SU-DHL-6 (cell line): Measurements from ENCODE around the gene KRTAP10-5.
A peak's percentile ranks its signal among the peaks of the same experiment; 100 is the strongest.

ENCODE experiments used
- H2AFZ ChIP-seq: fragments of 200-600 bp; sonication (generic); 2 replicates; pipeline ENCODE4 v1.6.1; 2014; ENCODE audit warnings: low read depth, mild to moderate bottlenecking, moderate library complexity, mixed read lengths, antibody characterized with exemption, low read length; ENCODE audit not compliant: severe bottlenecking
- H3F3A ChIP-seq: fragments of 200-600 bp; shearing (Covaris generic); 2 replicates; pipeline ENCODE4 v1.6.0; 2016; ENCODE audit warnings: antibody characterized with exemption, mild to moderate bottlenecking; ENCODE audit not compliant: insufficient read depth
- H3K27ac ChIP-seq: fragments of 200-600 bp; sonication (generic); 2 replicates; pipeline ENCODE4 v1.5.1; 2016; ENCODE audit warnings: low read depth, mild to moderate bottlenecking, low read length, moderate library complexity, mixed read lengths
- H3K27me3 ChIP-seq: fragments of 200-600 bp; sonication (generic), shearing (Covaris generic); 2 replicates; pipeline ENCODE4 v1.6.0; 2014; ENCODE audit warnings: mild to moderate bottlenecking, low read length
- H3K36me3 ChIP-seq: fragments of 200-600 bp; sonication (generic); 2 replicates; pipeline ENCODE4 v1.6.1; 2014; ENCODE audit warnings: mild to moderate bottlenecking, low read length, mixed read lengths
- H3K4me2 ChIP-seq: fragments of 300-600, 200-600 bp; shearing (Covaris generic), sonication (generic); 2 replicates; pipeline ENCODE4 v1.6.0; 2014; ENCODE audit warnings: low read length, low read depth, mild to moderate bottlenecking; ENCODE audit not compliant: poor library complexity, severe bottlenecking
- H3K4me3 ChIP-seq: fragments of 200-600 bp; sonication (generic); 2 replicates; pipeline ENCODE4 v1.5.1; 2014; ENCODE audit warnings: antibody characterized with exemption, low read length, mild to moderate bottlenecking, mixed read lengths; ENCODE audit not compliant: insufficient read depth, poor library complexity, severe bottlenecking
- H3K79me2 ChIP-seq: fragments of 200-600 bp; sonication (generic); 2 replicates; pipeline ENCODE4 v1.6.1; 2014; ENCODE audit warnings: mild to moderate bottlenecking, low read length, moderate library complexity; ENCODE audit not compliant: insufficient read depth
- H3K9ac ChIP-seq: fragments of 200-600 bp; sonication (generic); 2 replicates; pipeline ENCODE4 v1.7.0; 2014; ENCODE audit warnings: mild to moderate bottlenecking, low read length
- H3K9me2 ChIP-seq: fragments of 200-600 bp; sonication (generic); replicated peaks from 2 replicates; pipeline ENCODE4 v1.6.1; 2014; ENCODE audit warnings: low read length; ENCODE audit not compliant: insufficient read depth
- H3K9me3 ChIP-seq: fragments of 200-600 bp; sonication (generic); 2 replicates; pipeline ENCODE4 v1.6.1; 2014; ENCODE audit warnings: low read length, mixed read lengths; ENCODE audit not compliant: insufficient read depth
- H4K20me1 ChIP-seq: fragments of 200-600 bp; sonication (generic); 2 replicates; pipeline ENCODE4 v1.6.1; 2014; ENCODE audit warnings: low read depth, mild to moderate bottlenecking, antibody characterized with exemption, low read length, moderate library complexity, mixed read lengths
- CTCF ChIP-seq: fragments of 200-600 bp; sonication (generic); IDR thresholded peaks from one replicate; pipeline ENCODE4 v1.5.1; 2017; ENCODE audit warnings: antibody characterized with exemption, mild to moderate bottlenecking, low read length, moderate library complexity; ENCODE audit not compliant: insufficient read depth, poor library complexity, severe bottlenecking
- EZH2phosphoT487 ChIP-seq: fragments of 200-600 bp; sonication (generic), shearing (Covaris generic); conservative IDR thresholded peaks from 2 replicates; pipeline ENCODE4 v1.6.1; 2018; ENCODE audit warnings: mild to moderate bottlenecking, antibody characterized with exemption, low read length, moderate library complexity, mixed read lengths

KRTAP10-5 gene

GRCh38 chr21:44618504-44618903 lies 38.1 kb upstream of the KRTAP10-5 start:
- Histone ChIP-seq H4K20me1 (no peaks in the 10 kb centered on the region), H3K27me3 (no peaks in the 10 kb centered on the region), H3K9me2 (no peaks in the 10 kb centered on the region), H3K79me2 (no peaks in the 10 kb centered on the region), H3K9me3 (no peaks in the 10 kb centered on the region; the same call in 1 of the 2 replicates), H3K9ac (no peak overlapping the region), H3K4me3 (no peak overlapping the region), H2AFZ (peak overlapping the region; percentile 55), H3K36me3 (no peaks in the 10 kb centered on the region), H3K27ac (peak overlapping the region; percentile 10; the same call in 1 of the 2 replicates), H3K4me2 (peak overlapping the region; percentile 13), H3F3A (no peaks in the 10 kb centered on the region)
- TF ChIP-seq EZH2phosphoT487 (no peak), CTCF (peak; percentile 13)

GRCh38 chr21:44617071-44617501 lies 36.7 kb upstream of the KRTAP10-5 start:
- no peaks in the 10 kb centered on the region for H3K27me3 ChIP-seq
- TF ChIP-seq EZH2phosphoT487 = no peak
- TF ChIP-seq CTCF = no peak

GRCh38 chr21:44616591-44616926 lies 36.2 kb upstream of the KRTAP10-5 start:
- no peaks in the 10 kb centered on the region for H4K20me1 ChIP-seq

More at GRCh38 chr21:44617071-44617501, 36.7 kb upstream of the KRTAP10-5 start:
- no peaks in the 10 kb centered on the region for H3K36me3 ChIP-seq
- H2AFZ ChIP-seq = no peak overlapping the region
- H4K20me1 ChIP-seq = no peaks in the 10 kb centered on the region
- H3F3A ChIP-seq = no peaks in the 10 kb centered on the region
- no peaks in the 10 kb centered on the region for H3K9me2 ChIP-seq
- no peak overlapping the region for H3K4me3 ChIP-seq
- H3K9ac ChIP-seq = no peak overlapping the region
- H3K4me2 ChIP-seq = no peak overlapping the region
- H3K27ac ChIP-seq = no peak overlapping the region
- no peaks in the 10 kb centered on the region for H3K79me2 ChIP-seq
- no peaks in the 10 kb centered on the region; the same call in 1 of the 2 replicates for H3K9me3 ChIP-seq

More at GRCh38 chr21:44616591-44616926, 36.2 kb upstream of the KRTAP10-5 start:
- no peak overlapping the region for H3K9ac ChIP-seq
- no peaks in the 10 kb centered on the region for H3F3A ChIP-seq
- H3K27ac ChIP-seq = no peak overlapping the region
- no peaks in the 10 kb centered on the region for H3K9me2 ChIP-seq
- no peak overlapping the region for H3K4me2 ChIP-seq
- no peak overlapping the region for H2AFZ ChIP-seq
- H3K36me3 ChIP-seq = no peaks in the 10 kb centered on the region
- H3K4me3 ChIP-seq = no peak overlapping the region
- H3K27me3 ChIP-seq = no peaks in the 10 kb centered on the region
- no peaks in the 10 kb centered on the region for H3K79me2 ChIP-seq
- no peak for TF ChIP-seq CTCF
- no peak for TF ChIP-seq EZH2phosphoT487
- no peaks in the 10 kb centered on the region; the same call in 1 of the 2 replicates for H3K9me3 ChIP-seq
